GM12801 (cell line): Measurements from ENCODE around the gene LTBR.

Source experiments
- TF ChIP-seq, protein P1 (sequence below): IDR thresholded peaks from one replicate; pipeline ENCODE4 v1.5.1; 2011; ENCODE audit warnings: control low read depth; ENCODE audit not compliant: insufficient read length; ENCODE audit errors: extremely low read depth

LTBR gene

DNA sequence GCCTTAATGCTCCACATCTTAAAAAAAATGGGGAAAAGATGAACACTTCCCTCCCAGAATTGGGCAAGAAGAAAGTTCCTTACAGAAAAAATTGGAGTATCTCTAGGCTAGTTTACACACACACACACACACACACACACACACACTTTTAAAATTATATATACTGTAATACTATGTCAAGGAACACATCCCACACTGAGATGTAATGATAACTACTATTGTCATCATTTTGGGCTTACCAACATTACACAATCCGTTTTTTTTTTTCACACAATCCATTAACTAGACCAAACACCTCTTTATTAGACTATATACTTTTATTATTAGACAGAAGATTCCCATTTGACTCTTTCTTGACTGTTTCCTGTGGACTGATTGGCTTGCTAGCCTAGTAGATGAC lies 2.5 kb downstream of the LTBR start:
- TF ChIP-seq, protein P1, sequence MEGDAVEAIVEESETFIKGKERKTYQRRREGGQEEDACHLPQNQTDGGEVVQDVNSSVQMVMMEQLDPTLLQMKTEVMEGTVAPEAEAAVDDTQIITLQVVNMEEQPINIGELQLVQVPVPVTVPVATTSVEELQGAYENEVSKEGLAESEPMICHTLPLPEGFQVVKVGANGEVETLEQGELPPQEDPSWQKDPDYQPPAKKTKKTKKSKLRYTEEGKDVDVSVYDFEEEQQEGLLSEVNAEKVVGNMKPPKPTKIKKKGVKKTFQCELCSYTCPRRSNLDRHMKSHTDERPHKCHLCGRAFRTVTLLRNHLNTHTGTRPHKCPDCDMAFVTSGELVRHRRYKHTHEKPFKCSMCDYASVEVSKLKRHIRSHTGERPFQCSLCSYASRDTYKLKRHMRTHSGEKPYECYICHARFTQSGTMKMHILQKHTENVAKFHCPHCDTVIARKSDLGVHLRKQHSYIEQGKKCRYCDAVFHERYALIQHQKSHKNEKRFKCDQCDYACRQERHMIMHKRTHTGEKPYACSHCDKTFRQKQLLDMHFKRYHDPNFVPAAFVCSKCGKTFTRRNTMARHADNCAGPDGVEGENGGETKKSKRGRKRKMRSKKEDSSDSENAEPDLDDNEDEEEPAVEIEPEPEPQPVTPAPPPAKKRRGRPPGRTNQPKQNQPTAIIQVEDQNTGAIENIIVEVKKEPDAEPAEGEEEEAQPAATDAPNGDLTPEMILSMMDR: no peak

DNA sequence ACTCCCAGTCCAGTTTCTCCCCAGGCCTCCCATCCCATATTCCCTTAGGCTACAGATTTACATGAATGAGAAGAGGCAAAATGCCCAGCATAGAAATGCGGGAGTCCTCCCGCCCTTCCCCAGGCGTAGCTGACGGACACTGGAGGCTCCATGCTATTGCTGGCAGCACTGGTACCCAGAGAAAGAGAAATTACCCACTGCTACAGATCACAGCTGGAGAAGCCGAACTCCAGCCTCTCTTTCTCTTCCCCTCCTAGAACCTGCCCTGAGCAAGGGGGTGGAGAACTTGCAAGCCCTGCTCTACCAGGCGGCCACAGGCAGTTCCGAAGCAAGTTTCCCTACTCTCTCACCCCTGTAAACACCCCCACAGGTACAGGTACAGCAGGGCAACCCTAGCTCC lies 3.6 kb downstream of the LTBR start:
- TF ChIP-seq, protein P1: no peak

DNA sequence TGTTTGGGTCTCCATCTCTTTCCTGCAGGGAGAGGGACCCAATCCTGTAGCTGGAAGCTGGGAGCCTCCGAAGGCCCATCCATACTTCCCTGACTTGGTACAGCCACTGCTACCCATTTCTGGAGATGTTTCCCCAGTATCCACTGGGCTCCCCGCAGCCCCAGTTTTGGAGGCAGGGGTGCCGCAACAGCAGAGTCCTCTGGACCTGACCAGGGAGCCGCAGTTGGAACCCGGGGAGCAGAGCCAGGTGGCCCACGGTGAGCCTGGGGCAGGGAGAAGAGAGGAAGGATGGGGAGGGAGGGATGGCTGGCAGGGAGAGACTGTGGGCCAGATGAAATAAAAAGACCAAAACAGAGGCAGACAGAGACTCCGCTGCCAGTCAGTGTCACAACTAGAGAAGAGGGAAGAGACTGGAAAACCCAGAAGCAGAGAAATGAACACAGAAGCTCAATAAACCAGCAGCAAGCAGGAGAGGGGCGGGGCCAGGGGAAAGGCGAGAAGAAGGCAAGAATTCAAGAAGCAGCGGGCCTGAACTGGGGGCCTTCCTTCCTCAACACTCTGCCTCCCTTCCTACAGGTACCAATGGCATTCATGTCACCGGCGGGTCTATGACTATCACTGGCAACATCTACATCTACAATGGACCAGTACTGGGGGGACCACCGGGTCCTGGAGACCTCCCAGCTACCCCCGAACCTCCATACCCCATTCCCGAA lies 6.3 kb downstream of the LTBR start:
- TF ChIP-seq, protein P1: no peak

DNA sequence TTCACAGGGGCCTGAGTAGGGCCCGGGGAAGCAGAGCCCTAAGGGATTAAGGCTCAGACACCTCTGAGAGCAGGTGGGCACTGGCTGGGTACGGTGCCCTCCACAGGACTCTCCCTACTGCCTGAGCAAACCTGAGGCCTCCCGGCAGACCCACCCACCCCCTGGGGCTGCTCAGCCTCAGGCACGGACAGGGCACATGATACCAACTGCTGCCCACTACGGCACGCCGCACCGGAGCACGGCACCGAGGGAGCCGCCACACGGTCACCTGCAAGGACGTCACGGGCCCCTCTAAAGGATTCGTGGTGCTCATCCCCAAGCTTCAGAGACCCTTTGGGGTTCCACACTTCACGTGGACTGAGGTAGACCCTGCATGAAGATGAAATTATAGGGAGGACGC lies 7.1 kb downstream of the LTBR start:
- TF ChIP-seq, protein P1: no peak

DNA sequence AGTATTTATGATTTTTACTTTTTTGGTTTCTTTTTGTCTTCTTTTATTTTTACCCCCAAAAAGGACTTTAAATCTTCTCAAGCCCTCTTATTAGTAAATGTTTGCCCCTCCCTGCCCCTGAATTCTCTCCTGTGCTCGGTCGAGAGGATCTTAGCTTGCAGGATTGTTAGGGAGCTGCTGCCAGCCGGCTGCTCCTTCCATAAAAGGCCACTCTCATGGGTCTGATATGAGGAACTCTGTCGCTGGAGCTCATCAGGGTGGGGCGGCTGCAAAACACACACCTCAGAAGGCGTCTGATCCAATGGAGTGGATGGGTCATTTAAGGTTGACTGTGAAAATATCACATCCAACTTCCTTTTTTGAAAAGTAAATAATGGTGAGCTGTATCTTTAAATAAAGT lies 8.5 kb downstream of the LTBR start:
- TF ChIP-seq, protein P1: no peak

DNA sequence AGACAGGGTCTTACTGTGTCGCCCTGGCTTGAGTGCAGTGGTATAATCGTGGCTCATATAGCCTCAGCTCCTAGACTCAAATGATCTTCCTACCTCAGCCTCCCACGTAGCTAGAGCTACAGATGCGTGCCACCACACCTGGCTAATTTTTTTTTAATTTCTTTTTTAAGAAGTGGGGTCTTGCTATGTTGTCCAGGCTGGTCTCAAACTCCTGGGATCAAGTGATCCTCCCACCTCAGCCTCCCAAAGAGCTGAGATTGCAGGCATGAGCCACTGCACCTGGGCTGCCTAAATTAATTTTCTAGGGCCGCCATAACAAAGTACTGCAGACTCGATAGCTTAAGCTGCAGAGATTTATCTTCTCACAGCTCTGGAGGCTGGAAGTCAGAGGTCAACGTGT lies 9.1 kb downstream of the LTBR start:
- TF ChIP-seq, protein P1: no peak

DNA sequence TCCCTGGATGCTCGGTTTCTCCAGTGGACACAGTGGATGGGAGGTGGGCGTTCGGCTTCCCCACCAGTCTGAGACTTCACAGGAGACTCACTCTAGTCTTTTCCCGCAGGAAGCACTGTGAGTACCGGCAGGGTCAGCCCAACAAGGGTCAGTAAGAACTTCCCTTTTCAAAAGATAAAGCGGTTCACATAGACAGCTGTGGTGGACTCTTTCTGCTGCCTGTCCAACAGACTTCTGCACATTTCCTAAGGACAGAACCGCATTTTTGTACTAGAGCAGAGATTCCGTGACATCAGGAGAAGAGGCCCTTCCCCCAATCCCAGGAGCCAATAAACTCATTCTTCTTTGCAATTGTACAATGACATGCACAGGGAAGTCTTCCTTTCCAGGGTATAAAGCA lies 10.4 kb downstream of the LTBR start:
- TF ChIP-seq, protein P1: no peak

DNA sequence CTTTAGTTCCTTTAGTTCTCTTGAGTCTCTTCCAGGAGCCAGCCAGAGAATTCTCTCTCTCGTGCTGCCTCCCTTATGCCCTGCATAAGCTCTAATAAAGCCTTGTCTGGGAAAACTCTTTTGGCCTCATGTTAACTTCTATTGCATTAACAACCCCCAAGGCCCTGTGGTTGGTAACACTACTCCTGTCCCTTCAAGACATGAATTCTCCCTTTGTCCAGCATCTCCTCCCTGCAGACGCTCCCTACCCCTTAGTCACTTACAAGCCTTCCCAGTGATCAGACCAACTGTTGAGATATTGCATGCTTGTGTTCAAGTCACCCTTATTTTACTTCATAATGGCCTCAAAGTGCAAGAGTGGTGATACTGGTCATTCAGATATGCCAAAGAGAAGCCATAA lies 12.1 kb downstream of the LTBR start:
- TF ChIP-seq, protein P1: no peak
